ENCODE measurements around the gene MAP2K4.
"Not testable (repeated sequence)": the region's sequence is repeated elsewhere in the genome, so short reads cannot be mapped to it uniquely, and the experiment has no call there.

Gene MAP2K4

GRCh38 chr17:12097326-12097725, 76.6 kb downstream of the MAP2K4 start:
- no peak for DNase-seq

GRCh38 chr17:12098568-12098967, 77.9 kb downstream of the MAP2K4 start:
- no peak for DNase-seq

- DNase-seq: no peak
These were observed 78.7 kb downstream of the MAP2K4 start for GRCh38 chr17:12099412-12099811.

GRCh38 chr17:12104831-12105230, 84.2 kb downstream of the MAP2K4 start:
- no peak for DNase-seq

- DNase-seq: no peak
These were observed 87.2 kb downstream of the MAP2K4 start for GRCh38 chr17:12107905-12108304.

GRCh38 chr17:12110906-12111305, 90.2 kb downstream of the MAP2K4 start:
- DNase-seq: no peak

GRCh38 chr17:12113156-12113555, 92.5 kb downstream of the MAP2K4 start:
- DNase-seq: no peak

- DNase-seq: no peak
These were observed 94.2 kb downstream of the MAP2K4 start for GRCh38 chr17:12114686-12115418.

GRCh38 chr17:12116143-12116542, 95.5 kb downstream of the MAP2K4 start:
- no peak for DNase-seq

GRCh38 chr17:12118617-12119016, 97.9 kb downstream of the MAP2K4 start:
- DNase-seq: no peak

GRCh38 chr17:12122075-12122474, 101.4 kb downstream of the MAP2K4 start:
- no peak for DNase-seq

- DNase-seq: no peak
These were observed 106.5 kb downstream of the MAP2K4 start for GRCh38 chr17:12127177-12127576.

- DNase-seq: no peak
These were observed 107.0 kb downstream of the MAP2K4 start for GRCh38 chr17:12127667-12128066.

- no peak for DNase-seq
These were observed 108.3 kb downstream of the MAP2K4 start for GRCh38 chr17:12128946-12129345.

- no peak for DNase-seq
These were observed 112.5 kb downstream of the MAP2K4 start for GRCh38 chr17:12133183-12133582.

GRCh38 chr17:12134101-12134500, 113.4 kb downstream of the MAP2K4 start:
- no peak for DNase-seq

GRCh38 chr17:12134587-12134986, 113.9 kb downstream of the MAP2K4 start:
- DNase-seq: no peak

- no peak for DNase-seq
These were observed 115.6 kb downstream of the MAP2K4 start for GRCh38 chr17:12136243-12136642.

GRCh38 chr17:12136646-12137045, 116.0 kb downstream of the MAP2K4 start:
- no peak for DNase-seq

GRCh38 chr17:12137859-12138258, 117.2 kb downstream of the MAP2K4 start:
- no peak for DNase-seq

GRCh38 chr17:12140685-12141084, 120.0 kb downstream of the MAP2K4 start:
- DNase-seq: no peak

- not testable (repeated sequence) for DNase-seq
These were observed 141.5 kb downstream of the MAP2K4 start for GRCh38 chr17:12162187-12162586.

GRCh38 chr17:12164085-12164484, 143.4 kb downstream of the MAP2K4 start:
- DNase-seq: no peak

GRCh38 chr17:12178644-12179330, 158.1 kb downstream of the MAP2K4 start:
- DNase-seq: no peak
